HEK293 (cell line): ENCODE results near the gene SULT1A4.
"Not testable (repeated sequence)": the region's sequence is repeated elsewhere in the genome, so short reads cannot be mapped to it uniquely, and the experiment has no call there.

Source experiments
- TRIM28 ChIP-seq: IDR thresholded peaks from 2 replicates; pipeline ENCODE4 v1.6.1; 2011; ENCODE audit warnings: low read length, control low read depth, borderline replicate concordance
- YY1 ChIP-seq: fragments of 450-650 bp; formaldehyde crosslinking; IDR thresholded peaks from 2 replicates; pipeline ENCODE4 v1.5.1; 2018; ENCODE audit warnings: missing biosample characterization, missing genetic modification characterization
- ZNF274 ChIP-seq, 2 experiments: fragments of 200-500 bp in 1 of 2; fragments of 450-650 bp in 1 of 2; sonication (Bioruptor generic) in 1 of 2; formaldehyde crosslinking in 1 of 2; IDR thresholded peaks; 2 replicates each; pipeline versions ENCODE4 v1.5.1 to v1.6.1; 2014 to 2016; ENCODE audit warnings: borderline replicate concordance in 1 of 2, inconsistent platforms in 1 of 2, low read length in 1 of 2, missing biosample characterization in 1 of 2, missing genetic modification characterization in 1 of 2
- ZNF366 ChIP-seq: fragments of 450-650 bp; formaldehyde crosslinking; conservative IDR thresholded peaks from 2 replicates; pipeline ENCODE4 v1.5.1; 2016; ENCODE audit warnings: missing biosample characterization, missing genetic modification characterization
- ZNF48 ChIP-seq: fragments of 450-650 bp; formaldehyde crosslinking; IDR thresholded peaks from 2 replicates; pipeline ENCODE4 v1.5.1; 2016; ENCODE audit warnings: missing biosample characterization, missing genetic modification characterization
- ZNF530 ChIP-seq: fragments of 450-650 bp; formaldehyde crosslinking; IDR thresholded peaks from 2 replicates; pipeline ENCODE4 v1.5.1; 2016; ENCODE audit warnings: low read depth, missing biosample characterization, missing genetic modification characterization
- TF ChIP-seq, protein P1 (sequence below): fragments of 450-650 bp; formaldehyde crosslinking; IDR thresholded peaks from 2 replicates; pipeline ENCODE4 v1.5.1; 2016; ENCODE audit warnings: missing biosample characterization, missing genetic modification characterization

DNA sequence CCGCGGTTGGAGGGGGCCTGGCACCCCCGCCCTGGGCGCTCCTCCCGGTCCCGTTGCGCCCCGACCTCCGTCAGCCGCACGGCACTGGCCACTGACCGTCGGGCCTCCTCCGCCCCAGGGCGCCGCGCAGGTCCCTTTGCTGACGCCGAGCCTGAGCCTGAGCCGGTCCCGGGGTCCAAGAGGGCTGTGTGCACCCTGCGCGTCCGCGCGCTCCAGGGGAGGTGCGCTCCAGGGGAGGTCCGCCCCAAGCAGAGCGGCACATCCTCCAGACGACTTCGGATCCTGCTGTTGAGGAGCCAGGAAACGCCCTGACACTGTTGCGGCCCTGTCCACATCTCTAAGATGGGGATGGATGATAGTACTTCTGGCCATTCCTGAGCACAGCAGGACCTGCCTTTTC lies 7.2 kb downstream of the SULT1A4 start:
- TF ChIP-seq ZNF48; ZNF530 (tag by site-specific recombination); YY1; TRIM28; ZNF366; ZNF274 (IDR thresholded peaks at IDR 0.05; ENCODE audit: low read length); ZNF274 (tag by site-specific recombination; IDR thresholded peaks at IDR 0.05; ENCODE audit: borderline replicate concordance): not testable (repeated sequence)
- TF ChIP-seq, protein P1, sequence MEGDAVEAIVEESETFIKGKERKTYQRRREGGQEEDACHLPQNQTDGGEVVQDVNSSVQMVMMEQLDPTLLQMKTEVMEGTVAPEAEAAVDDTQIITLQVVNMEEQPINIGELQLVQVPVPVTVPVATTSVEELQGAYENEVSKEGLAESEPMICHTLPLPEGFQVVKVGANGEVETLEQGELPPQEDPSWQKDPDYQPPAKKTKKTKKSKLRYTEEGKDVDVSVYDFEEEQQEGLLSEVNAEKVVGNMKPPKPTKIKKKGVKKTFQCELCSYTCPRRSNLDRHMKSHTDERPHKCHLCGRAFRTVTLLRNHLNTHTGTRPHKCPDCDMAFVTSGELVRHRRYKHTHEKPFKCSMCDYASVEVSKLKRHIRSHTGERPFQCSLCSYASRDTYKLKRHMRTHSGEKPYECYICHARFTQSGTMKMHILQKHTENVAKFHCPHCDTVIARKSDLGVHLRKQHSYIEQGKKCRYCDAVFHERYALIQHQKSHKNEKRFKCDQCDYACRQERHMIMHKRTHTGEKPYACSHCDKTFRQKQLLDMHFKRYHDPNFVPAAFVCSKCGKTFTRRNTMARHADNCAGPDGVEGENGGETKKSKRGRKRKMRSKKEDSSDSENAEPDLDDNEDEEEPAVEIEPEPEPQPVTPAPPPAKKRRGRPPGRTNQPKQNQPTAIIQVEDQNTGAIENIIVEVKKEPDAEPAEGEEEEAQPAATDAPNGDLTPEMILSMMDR: not testable (repeated sequence)
